Chondrocyte (in vitro differentiated cells): Measurements from ENCODE around the gene HYDIN. TPM values are rescaled to one million over a fixed set of nuclear protein-coding genes. Genes with fewer than 3 reads are reported as not detected.
"Not testable (repeated sequence)": the region's sequence is repeated elsewhere in the genome, so short reads cannot be mapped to it uniquely, and the experiment has no call there.

Experiments used
- DNase-seq: peaks from one replicate; pipeline ENCODE4 v3.0.0; 2021; ENCODE audit warnings: mixed read lengths, low spot score
- H3K27ac Mint-ChIP-seq: one replicate; pipeline ENCODE4 v1.8.0; 2021; ENCODE audit warnings: mild to moderate bottlenecking, moderate library complexity, mixed read lengths; ENCODE audit not compliant: unreplicated experiment
- H3K27me3 Mint-ChIP-seq: 2 replicates; pipeline ENCODE4 v1.8.0; 2021; ENCODE audit warnings: low read depth, mixed read lengths
- H3K36me3 Mint-ChIP-seq: 2 replicates; pipeline ENCODE4 v1.8.0; 2021; ENCODE audit warnings: low read depth, mixed read lengths
- H3K4me1 Mint-ChIP-seq: 2 replicates; pipeline ENCODE4 v1.8.0; 2021; ENCODE audit warnings: low read depth, mild to moderate bottlenecking, mixed read lengths
- H3K4me3 Mint-ChIP-seq: one replicate; pipeline ENCODE4 v1.8.0; 2021; ENCODE audit warnings: mild to moderate bottlenecking, moderate library complexity, mixed read lengths; ENCODE audit not compliant: unreplicated experiment
- H3K9me3 Mint-ChIP-seq: 2 replicates; pipeline ENCODE4 v1.8.0; 2021; ENCODE audit warnings: low read depth, mixed read lengths
- total RNA-seq: library from RNA; stranded (reverse); gene quantifications from 3 replicates; pipeline ENCODE4 v1.2.1, GENCODE V29; 2021

Gene HYDIN
- total RNA-seq, 1 donor from 2014 or later: not detected

DNA sequence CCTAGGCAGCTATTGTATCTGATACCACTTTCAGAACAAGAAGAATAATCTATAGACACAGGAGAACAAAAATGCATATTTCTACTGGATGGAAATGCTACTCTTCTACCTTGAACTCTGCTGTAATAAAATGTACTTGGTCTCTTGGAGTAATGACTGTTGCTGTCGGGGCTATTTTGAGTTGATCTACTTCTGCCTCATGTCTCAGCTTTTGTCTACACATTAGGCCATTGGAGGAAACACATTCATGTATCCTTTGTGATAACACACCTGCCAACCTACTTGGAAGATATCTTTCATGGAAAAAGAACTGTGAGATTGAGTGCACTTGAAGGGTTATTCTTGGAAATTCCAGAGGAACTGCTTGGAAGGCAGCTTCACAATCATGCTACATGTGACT is 159.9 kb downstream of the HYDIN start:
- H3K4me1 Mint-ChIP-seq, H3K4me3 Mint-ChIP-seq, H3K9me3 Mint-ChIP-seq, H3K36me3 Mint-ChIP-seq, H3K27ac Mint-ChIP-seq, H3K27me3 Mint-ChIP-seq, DNase-seq: not testable (repeated sequence)

DNA sequence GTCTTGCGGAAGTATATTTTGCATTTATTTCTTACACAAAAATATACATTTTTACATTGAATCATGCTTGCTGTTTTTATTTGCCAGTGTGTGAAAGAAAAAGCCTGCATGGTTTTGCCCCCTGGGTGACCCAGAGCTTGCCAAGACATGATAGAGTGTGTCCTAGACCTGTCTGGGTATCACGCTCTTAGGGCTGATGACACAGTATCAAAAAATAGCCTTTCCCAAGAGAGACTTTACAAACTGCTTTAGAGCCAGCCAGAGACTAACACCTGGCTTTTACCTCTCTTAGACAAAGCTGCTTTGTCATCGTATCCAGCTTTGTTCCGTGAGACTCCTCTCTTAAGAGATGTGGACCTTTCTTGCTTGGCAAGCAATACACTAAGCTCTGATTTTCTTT is 160.7 kb downstream of the HYDIN start:
- H3K27me3 Mint-ChIP-seq, H3K9me3 Mint-ChIP-seq, H3K4me1 Mint-ChIP-seq, H3K4me3 Mint-ChIP-seq, DNase-seq, H3K36me3 Mint-ChIP-seq, H3K27ac Mint-ChIP-seq: not testable (repeated sequence)

GRCh38 chr16:71053897-71054609 is 176.5 kb downstream of the HYDIN start:
- H3K4me3 Mint-ChIP-seq, H3K4me1 Mint-ChIP-seq, H3K27ac Mint-ChIP-seq, H3K36me3 Mint-ChIP-seq, DNase-seq, H3K9me3 Mint-ChIP-seq, H3K27me3 Mint-ChIP-seq: not testable (repeated sequence)

GRCh38 chr16:71050307-71050706 is 180.2 kb downstream of the HYDIN start:
- H3K27me3 Mint-ChIP-seq, H3K27ac Mint-ChIP-seq, H3K36me3 Mint-ChIP-seq, DNase-seq, H3K9me3 Mint-ChIP-seq, H3K4me3 Mint-ChIP-seq, H3K4me1 Mint-ChIP-seq: not testable (repeated sequence)

DNA sequence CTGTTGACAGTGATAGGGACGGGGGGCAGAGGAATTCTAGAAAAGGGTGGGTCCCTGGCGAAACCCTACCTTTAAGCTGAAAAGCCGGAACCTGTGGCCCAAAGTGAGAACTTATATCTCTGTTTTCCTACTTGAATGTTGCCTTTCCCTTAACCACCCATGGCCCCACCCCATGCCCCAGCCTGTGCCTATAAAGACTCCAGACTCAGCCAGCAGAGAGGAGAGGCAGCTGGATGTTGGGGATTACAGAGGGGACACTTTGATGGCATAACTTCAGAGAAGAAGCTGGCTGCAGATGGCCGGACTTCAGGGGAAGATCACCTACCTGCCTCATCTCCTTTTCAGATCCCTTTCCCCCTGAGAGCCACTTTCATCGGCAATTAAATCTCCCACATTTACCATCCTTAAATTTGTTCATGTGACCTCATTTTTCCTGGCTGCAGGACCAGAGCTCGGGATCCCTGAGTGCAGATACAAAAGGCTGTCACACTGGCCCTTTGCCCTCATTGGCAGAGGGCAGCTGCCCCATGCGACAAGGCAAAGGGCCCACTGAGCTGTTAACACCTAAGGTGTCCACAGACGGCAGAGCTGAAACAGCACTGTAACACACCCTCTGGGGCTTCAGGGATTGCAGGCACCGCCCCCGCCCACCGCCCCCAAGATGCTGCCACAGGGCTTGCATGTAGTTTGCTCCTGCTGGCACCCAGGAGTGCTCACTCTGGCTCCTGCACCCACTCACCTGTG is 191.0 kb downstream of the HYDIN start:
- H3K9me3 Mint-ChIP-seq, H3K27me3 Mint-ChIP-seq, H3K4me3 Mint-ChIP-seq, H3K36me3 Mint-ChIP-seq, H3K27ac Mint-ChIP-seq, DNase-seq, H3K4me1 Mint-ChIP-seq: not testable (repeated sequence)

GRCh38 chr16:71038421-71038820 is 192.1 kb downstream of the HYDIN start:
- not testable (repeated sequence) for H3K4me1 Mint-ChIP-seq, DNase-seq, H3K27me3 Mint-ChIP-seq, H3K27ac Mint-ChIP-seq, H3K36me3 Mint-ChIP-seq, H3K9me3 Mint-ChIP-seq, H3K4me3 Mint-ChIP-seq

GRCh38 chr16:71037987-71038386 is 192.5 kb downstream of the HYDIN start:
- not testable (repeated sequence) for H3K36me3 Mint-ChIP-seq, H3K4me3 Mint-ChIP-seq, H3K27ac Mint-ChIP-seq, H3K27me3 Mint-ChIP-seq, DNase-seq, H3K9me3 Mint-ChIP-seq, H3K4me1 Mint-ChIP-seq

DNA sequence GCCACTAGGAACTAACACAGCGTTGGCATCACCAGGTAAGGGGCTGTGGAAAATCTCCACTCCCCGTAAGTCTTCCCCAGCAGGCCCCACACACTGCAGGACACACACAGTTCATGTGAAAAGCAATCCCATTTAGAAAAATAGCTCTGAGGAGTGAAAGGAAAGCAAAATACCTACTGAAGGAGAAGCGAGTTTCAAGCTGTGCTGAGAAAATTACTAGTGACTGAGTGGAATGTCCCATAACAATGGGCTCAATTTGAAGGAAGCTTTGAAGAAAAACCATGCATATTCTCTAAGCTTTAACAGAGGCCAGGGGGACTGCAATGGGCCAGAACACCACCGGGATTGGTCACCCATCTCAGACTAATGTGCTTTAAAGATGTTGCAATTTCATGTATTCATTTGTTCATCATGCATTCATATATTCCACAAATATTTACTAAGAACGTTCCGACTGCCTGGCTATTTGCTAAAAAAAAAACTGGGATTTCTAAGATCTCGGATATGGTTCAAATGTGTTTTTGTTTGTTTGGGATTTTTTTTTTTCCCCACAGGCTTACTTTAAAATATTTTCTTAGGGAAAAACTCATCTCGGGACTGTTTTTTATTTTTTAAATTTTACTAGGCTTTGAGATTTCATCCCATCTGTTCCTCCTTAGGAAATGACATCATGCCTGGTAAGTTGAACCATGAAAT is 202.3 kb downstream of the HYDIN start:
- H3K27ac Mint-ChIP-seq, H3K4me3 Mint-ChIP-seq, DNase-seq, H3K36me3 Mint-ChIP-seq, H3K9me3 Mint-ChIP-seq, H3K4me1 Mint-ChIP-seq, H3K27me3 Mint-ChIP-seq: not testable (repeated sequence)

DNA sequence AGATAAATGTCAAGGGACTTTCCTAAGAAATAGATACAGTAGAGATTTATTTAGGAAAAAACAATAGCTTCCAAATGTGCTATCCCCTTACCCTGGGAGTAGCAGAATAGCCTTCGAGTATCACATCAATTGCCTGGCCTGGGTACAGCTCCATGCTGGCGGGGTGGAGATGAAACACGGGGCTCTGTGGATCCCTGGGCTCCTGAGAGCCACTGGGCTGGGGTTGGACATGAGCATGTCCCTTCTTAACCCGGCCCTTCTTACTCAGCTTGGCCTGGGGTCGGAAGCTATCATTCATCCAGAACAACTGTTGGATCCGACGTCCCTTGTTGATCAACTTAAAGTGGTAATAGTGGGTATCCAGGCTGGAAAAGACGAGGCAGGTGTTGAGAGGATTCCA is 203.0 kb downstream of the HYDIN start:
- DNase-seq, H3K36me3 Mint-ChIP-seq, H3K27ac Mint-ChIP-seq, H3K4me3 Mint-ChIP-seq, H3K4me1 Mint-ChIP-seq, H3K27me3 Mint-ChIP-seq, H3K9me3 Mint-ChIP-seq: not testable (repeated sequence)

DNA sequence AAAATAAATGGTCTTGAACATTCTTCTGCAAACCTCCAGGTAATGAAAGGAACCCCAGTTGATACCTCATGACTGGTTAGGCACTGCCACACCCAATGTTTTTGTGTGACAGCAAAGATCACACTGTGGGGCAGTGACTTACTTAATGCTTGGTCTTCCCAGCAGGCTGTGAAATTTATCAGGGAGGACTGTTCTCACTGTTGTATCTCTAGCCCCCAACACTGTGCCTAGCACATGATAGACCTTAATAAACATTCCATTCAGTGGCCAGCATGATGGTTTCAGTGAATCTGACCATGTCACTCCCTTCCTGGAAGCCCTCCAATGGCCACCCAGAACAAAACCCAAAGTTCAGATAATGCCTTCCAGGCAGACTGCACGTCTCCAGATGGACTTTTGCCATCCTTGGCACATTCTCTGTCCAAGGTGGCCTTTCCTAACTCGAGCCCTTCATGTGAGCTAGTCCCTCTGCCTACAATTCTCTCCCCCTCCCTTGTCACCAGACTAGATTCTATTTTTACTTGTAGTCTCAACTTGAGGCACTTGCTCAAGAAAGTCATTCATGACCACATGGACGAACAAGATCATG is 206.6 kb downstream of the HYDIN start:
- not testable (repeated sequence) for H3K9me3 Mint-ChIP-seq, DNase-seq, H3K27me3 Mint-ChIP-seq, H3K36me3 Mint-ChIP-seq, H3K27ac Mint-ChIP-seq, H3K4me1 Mint-ChIP-seq, H3K4me3 Mint-ChIP-seq

DNA sequence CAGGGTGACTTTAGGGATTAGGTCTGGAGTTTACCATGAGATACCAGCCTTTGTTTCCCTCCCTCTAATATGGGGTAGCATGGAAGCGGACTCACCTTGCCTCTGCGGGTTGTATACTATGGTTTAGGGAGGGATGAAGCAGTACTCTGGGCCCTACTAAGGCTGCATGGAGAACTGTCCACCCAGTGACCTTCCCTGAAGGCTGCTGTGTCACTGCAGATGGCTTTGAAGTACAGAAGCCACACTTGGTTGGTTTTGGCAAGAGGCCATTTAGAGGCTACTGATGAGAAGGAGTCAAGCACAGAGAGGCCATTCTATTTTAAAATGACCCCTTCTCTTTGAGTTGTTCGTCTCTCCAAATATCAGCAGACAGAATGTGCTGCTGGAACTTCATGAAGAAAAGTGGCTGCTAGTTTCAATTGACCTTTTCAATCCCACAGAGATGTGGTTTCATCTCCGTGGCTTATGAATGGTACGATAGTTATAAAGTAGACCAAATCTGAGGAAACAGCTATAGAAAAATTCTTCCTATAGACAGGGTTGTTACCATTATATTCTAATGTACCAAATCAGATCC is 208.5 kb downstream of the HYDIN start:
- not testable (repeated sequence) for H3K9me3 Mint-ChIP-seq, H3K27me3 Mint-ChIP-seq, H3K27ac Mint-ChIP-seq, H3K36me3 Mint-ChIP-seq, H3K4me1 Mint-ChIP-seq, DNase-seq, H3K4me3 Mint-ChIP-seq

- H3K27ac Mint-ChIP-seq, H3K9me3 Mint-ChIP-seq, H3K27me3 Mint-ChIP-seq, H3K36me3 Mint-ChIP-seq, H3K4me1 Mint-ChIP-seq, DNase-seq, H3K4me3 Mint-ChIP-seq: not testable (repeated sequence)
These were observed 211.3 kb downstream of the HYDIN start for GRCh38 chr16:71019067-71019682.
